PFSK-1 (cell line): ENCODE results near the gene RSPO4.

Source experiments
- FOXP2 ChIP-seq: optimal IDR thresholded peaks from 2 replicates; pipeline ENCODE3; 2011; ENCODE audit warnings: borderline replicate concordance, control low read depth, inconsistent platforms; ENCODE audit not compliant: insufficient read depth; ENCODE audit errors: extremely low read length, extremely low read depth
- POLR2AphosphoS5 ChIP-seq: IDR thresholded peaks from 2 replicates; pipeline ENCODE4 v1.6.1; 2012; ENCODE audit warnings: low read depth, mild to moderate bottlenecking, control low read depth, low read length, moderate library complexity
- SIN3A ChIP-seq: IDR thresholded peaks from 2 replicates; pipeline ENCODE4 v1.6.1; 2012; ENCODE audit warnings: mild to moderate bottlenecking, low read length, moderate library complexity, borderline replicate concordance; ENCODE audit not compliant: insufficient read depth
- TAF1 ChIP-seq: IDR thresholded peaks from 2 replicates; pipeline ENCODE4 v1.6.1; 2012; ENCODE audit warnings: low read length, control low read depth, borderline replicate concordance; ENCODE audit not compliant: insufficient read depth
- TF ChIP-seq, protein P1 (sequence below), 2 experiments: IDR thresholded peaks; 2 replicates each; pipeline versions ENCODE4 v1.6.1 to v1.8.0; 2011 to 2012; ENCODE audit warnings: low read depth in 2 of 2, low read length in 2 of 2, control low read depth in 1 of 2, inconsistent platforms in 1 of 2, mild to moderate bottlenecking in 1 of 2, moderate library complexity in 1 of 2; ENCODE audit not compliant: insufficient read depth in 1 of 2

Gene RSPO4

DNA sequence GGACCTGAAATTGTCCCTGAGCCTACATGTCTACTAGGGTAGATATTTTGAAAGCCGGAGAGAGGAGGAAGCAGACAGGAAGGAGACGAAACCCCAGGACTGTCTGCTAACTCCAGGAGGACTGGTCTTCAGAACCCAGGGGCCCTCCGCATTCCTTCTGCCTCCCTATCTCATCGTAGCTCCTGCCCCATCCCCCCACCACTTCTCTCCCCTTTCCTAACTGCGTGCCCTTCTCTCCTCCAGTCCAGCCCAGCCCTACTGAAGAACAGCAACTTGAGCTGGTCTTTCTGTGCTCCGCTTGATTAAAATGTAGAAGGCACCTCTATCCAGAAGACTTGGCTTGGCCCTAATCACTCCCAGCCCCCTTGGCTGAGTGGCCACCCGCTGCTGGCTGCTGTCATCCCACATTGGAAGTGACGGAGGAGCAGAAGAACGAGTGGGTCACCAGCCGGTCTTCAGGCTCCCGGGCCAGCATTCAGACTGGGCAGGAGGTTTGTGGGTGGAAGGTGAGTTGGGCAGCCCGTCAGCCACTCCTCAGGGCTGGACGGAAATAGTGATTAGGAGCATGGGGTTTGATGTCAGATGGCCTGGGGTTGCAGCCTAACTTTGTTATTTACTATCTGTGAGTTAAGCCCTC, 57.2 kb downstream of the RSPO4 start:
- no peak for TF ChIP-seq POLR2AphosphoS5
- TF ChIP-seq FOXP2, result no peak
- TF ChIP-seq, protein P1, sequence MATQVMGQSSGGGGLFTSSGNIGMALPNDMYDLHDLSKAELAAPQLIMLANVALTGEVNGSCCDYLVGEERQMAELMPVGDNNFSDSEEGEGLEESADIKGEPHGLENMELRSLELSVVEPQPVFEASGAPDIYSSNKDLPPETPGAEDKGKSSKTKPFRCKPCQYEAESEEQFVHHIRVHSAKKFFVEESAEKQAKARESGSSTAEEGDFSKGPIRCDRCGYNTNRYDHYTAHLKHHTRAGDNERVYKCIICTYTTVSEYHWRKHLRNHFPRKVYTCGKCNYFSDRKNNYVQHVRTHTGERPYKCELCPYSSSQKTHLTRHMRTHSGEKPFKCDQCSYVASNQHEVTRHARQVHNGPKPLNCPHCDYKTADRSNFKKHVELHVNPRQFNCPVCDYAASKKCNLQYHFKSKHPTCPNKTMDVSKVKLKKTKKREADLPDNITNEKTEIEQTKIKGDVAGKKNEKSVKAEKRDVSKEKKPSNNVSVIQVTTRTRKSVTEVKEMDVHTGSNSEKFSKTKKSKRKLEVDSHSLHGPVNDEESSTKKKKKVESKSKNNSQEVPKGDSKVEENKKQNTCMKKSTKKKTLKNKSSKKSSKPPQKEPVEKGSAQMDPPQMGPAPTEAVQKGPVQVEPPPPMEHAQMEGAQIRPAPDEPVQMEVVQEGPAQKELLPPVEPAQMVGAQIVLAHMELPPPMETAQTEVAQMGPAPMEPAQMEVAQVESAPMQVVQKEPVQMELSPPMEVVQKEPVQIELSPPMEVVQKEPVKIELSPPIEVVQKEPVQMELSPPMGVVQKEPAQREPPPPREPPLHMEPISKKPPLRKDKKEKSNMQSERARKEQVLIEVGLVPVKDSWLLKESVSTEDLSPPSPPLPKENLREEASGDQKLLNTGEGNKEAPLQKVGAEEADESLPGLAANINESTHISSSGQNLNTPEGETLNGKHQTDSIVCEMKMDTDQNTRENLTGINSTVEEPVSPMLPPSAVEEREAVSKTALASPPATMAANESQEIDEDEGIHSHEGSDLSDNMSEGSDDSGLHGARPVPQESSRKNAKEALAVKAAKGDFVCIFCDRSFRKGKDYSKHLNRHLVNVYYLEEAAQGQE (IDR thresholded peaks at IDR 0.05; ENCODE audit: insufficient read depth in 1 of 2, low read depth in 2 of 2, low read length in 2 of 2), result no peak
- no peak for TF ChIP-seq SIN3A
- TF ChIP-seq TAF1, result no peak

DNA sequence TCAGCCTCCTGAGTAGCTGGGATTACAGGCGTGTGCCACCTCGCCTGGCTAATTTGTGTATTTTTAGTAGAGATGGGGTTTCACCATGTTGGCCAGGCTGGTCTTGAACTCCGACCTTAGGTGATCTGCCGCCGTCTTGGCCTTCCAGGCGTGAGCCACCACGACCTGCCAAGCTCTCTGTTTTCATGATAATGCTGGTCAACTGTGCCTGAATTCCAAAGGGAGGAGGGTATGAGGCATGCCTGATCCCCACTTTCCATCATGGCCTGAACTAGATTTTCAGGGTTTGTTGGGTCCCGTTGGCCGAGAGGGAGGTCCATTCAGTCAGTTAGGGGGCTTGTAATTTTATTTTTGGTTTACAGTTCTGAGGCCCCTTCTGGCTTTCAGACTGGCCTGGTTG, 58.0 kb downstream of the RSPO4 start:
- TF ChIP-seq POLR2AphosphoS5, result no peak
- no peak for TF ChIP-seq SIN3A
- TF ChIP-seq, protein P1 (IDR thresholded peaks at IDR 0.05; ENCODE audit: insufficient read depth in 1 of 2, low read depth in 2 of 2, low read length in 2 of 2), result no peak
- TF ChIP-seq FOXP2, result no peak
- no peak for TF ChIP-seq TAF1

DNA sequence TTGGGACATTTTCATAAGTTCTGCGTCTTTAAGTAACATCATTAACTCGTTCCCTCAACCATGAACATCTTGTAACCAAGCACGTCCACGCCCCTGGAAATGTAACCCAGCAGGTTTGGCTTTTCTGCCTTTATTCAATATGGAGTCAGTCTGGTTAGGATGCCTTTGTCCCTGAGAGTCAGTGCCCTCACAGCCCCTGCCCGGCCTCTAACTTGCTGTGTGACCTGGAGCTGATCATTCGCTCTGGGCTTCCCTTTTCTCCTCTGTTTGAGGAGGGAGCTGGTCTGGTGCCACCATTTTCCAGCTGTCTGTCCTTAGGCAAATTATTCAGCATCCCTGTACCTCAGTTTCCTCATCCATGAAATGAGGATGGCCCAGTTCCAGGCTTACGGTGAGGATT, 59.5 kb downstream of the RSPO4 start:
- TF ChIP-seq POLR2AphosphoS5, result no peak
- TF ChIP-seq, protein P1 (IDR thresholded peaks at IDR 0.05; ENCODE audit: insufficient read depth in 1 of 2, low read depth in 2 of 2, low read length in 2 of 2), result no peak
- TF ChIP-seq TAF1, result no peak
- no peak for TF ChIP-seq FOXP2
- no peak for TF ChIP-seq SIN3A

DNA sequence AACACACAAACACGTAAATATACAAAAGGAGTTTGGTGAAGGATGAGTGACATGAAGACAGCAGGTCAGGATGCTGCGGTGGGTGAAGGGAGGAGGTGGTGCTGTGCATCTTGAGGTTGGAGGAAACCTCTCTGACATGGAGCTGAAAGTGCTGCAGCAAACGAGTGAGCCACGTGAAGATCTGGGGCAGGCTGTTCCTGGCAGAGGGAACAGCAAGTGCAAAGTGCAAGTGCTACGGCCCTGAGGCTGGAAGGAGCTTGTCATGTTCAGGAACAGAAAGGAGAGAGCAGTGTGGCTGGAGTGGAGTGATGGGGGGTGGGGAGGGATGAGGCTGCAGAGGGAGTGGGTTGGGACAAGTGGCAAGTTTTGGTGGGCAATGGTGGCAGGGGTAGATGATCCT, 61.2 kb downstream of the RSPO4 start:
- TF ChIP-seq FOXP2, result no peak
- TF ChIP-seq TAF1, result no peak
- no peak for TF ChIP-seq SIN3A
- TF ChIP-seq POLR2AphosphoS5, result no peak

DNA sequence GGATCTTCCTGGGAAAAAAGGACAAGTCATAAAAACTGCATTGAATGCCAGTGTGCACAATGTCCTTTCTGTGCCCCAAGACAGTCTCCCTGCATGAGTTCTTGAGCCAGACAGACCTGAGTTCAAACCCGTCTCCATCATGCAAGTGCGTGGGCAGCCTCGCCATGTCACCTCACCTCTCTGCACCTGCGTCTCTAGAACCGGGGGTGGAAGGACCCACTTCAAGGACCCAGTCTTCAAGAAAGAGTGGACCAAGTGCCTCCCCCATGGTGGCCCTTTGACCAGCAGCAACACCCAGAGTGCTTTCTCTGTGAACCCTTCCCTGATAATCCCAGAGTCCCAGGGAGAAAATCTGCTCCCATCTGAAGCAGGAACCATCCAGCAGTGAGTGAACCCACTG, 62.5 kb downstream of the RSPO4 start:
- TF ChIP-seq FOXP2 (no peak), TAF1 (no peak), POLR2AphosphoS5 (no peak), SIN3A (no peak)
- TF ChIP-seq, protein P1 (IDR thresholded peaks at IDR 0.05; ENCODE audit: insufficient read depth in 1 of 2, low read depth in 2 of 2, low read length in 2 of 2), result no peak
